Upper lobe of left lung (tissue), 6 donors: Measurements from ENCODE around the gene CYP4F3. TPM values are rescaled to one million over a fixed set of nuclear protein-coding genes. Genes with fewer than 3 reads are reported as not detected.

Experiments
- ATAC-seq, 2 donors: fragments of 200-7000 bp; cut with Tn5 transposase; one replicate each; pipeline ENCODE4 v1.9.1; 2022; ENCODE audit warnings: mild to moderate bottlenecking in 2 of 2, moderate library complexity in 2 of 2; ENCODE audit not compliant: low FRiP score in 2 of 2
- DNase-seq, 2 donors: peaks; one replicate each; pipeline ENCODE4 v3.0.0-alpha.2; 2019 to 2020
- H3K27ac ChIP-seq, 4 donors: fragments of 200-600 bp; sonication (generic); one replicate each; pipeline ENCODE4 v1.5.1; 2016 to 2019
- H3K27me3 ChIP-seq, 4 donors: fragments of 200-600 bp; sonication (generic); one replicate each; pipeline ENCODE4 v1.5.1; 2017 to 2019
- H3K36me3 ChIP-seq, 4 donors: fragments of 200-600 bp; sonication (generic); one replicate each; pipeline ENCODE4 v1.5.1; 2016 to 2019
- H3K4me1 ChIP-seq, 4 donors: fragments of 200-600 bp; sonication (generic); one replicate each; pipeline ENCODE4 v1.5.1; 2018 to 2019
- H3K4me3 ChIP-seq, 4 donors: fragments of 200-600 bp; sonication (generic); one replicate each; pipeline ENCODE4 v1.5.1; 2017 to 2019; ENCODE audit warnings: mild to moderate bottlenecking in 2 of 4, moderate library complexity in 1 of 4
- H3K9me3 ChIP-seq, 4 donors: fragments of 200-600 bp; sonication (generic); one replicate each; pipeline ENCODE4 v1.5.1; 2018 to 2019
- EP300 ChIP-seq, 4 donors: sonication (generic); formaldehyde crosslinking; IDR thresholded peaks; one replicate each; pipeline ENCODE4 v1.5.1; 2017; ENCODE audit warnings: antibody characterized with exemption in 4 of 4, control low read depth in 2 of 4
- POLR2A ChIP-seq, 4 donors: fragments of 450-650 bp; IDR thresholded peaks; one replicate each; pipeline ENCODE4 v1.5.1; 2016 to 2017; ENCODE audit warnings: antibody characterized with exemption in 4 of 4, mild to moderate bottlenecking in 2 of 4
- POLR2AphosphoS5 ChIP-seq, 2 donors: sonication (generic); formaldehyde crosslinking; IDR thresholded peaks; one replicate each; pipeline ENCODE4 v1.5.1; 2017; ENCODE audit warnings: antibody characterized with exemption in 2 of 2
- WGBS, 2 donors: methylation state at CpG; one replicate each; pipeline ENCODE4 v1.1.5; 2017 to 2018; 5-methylcytosine and 5-hydroxymethylcytosine counted together
- total RNA-seq, 6 donors: library from RNA; depleted of rRNA in 4 of 6; stranded (reverse); fragments of >200 nt in 4 of 6; gene quantifications; one replicate each; pipeline versions ENCODE4 v1.1.0 to v1.2.1, GENCODE V29; 2016 to 2021
- TF ChIP-seq, protein P1 (sequence below), 6 experiments: fragments of 450-650 bp in 4 of 6; fragments of 200-600 bp in 2 of 6; sonication (generic) in 2 of 6; IDR thresholded peaks; one replicate each; pipeline ENCODE4 v1.5.1; 2016 to 2019; ENCODE audit warnings: antibody characterized with exemption in 6 of 6
- donor health status: DM: no; HTN: no; CAD: no; lungs with moderate emphysema.
- donor health status: DM: no; HTN: yes; CAD: no; lungs with severe emphysema.

CYP4F3 gene
- total RNA-seq, 6 donors from 2014 or later: 1.1 to 2.1 (median 1.8) TPM

- WGBS, 2 donors: 86% methylated on average over 1 to 2 of the region's 2 CpGs
- DNase-seq (no peak), ATAC-seq (no peak)
- Histone ChIP-seq H3K9me3 (no peaks in the 10 kb centered on the region), H3K4me1 (peaks cover 0 to 3% (median 0%) of the 10 kb centered on the region in 4 donors), H3K36me3 (no peaks in the 10 kb centered on the region), H3K4me3 (no peak overlapping the region), H3K27me3 (no peaks in the 10 kb centered on the region), H3K27ac (peak overlapping the region in 1 of 4 donors; percentile 30)
- TF ChIP-seq POLR2AphosphoS5 (IDR thresholded peaks at IDR 0.05) (no peak), EP300 (IDR thresholded peaks at IDR 0.05) (no peak), POLR2A (IDR thresholded peaks at IDR 0.05) (no peak)
- TF ChIP-seq, protein P1, sequence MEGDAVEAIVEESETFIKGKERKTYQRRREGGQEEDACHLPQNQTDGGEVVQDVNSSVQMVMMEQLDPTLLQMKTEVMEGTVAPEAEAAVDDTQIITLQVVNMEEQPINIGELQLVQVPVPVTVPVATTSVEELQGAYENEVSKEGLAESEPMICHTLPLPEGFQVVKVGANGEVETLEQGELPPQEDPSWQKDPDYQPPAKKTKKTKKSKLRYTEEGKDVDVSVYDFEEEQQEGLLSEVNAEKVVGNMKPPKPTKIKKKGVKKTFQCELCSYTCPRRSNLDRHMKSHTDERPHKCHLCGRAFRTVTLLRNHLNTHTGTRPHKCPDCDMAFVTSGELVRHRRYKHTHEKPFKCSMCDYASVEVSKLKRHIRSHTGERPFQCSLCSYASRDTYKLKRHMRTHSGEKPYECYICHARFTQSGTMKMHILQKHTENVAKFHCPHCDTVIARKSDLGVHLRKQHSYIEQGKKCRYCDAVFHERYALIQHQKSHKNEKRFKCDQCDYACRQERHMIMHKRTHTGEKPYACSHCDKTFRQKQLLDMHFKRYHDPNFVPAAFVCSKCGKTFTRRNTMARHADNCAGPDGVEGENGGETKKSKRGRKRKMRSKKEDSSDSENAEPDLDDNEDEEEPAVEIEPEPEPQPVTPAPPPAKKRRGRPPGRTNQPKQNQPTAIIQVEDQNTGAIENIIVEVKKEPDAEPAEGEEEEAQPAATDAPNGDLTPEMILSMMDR (IDR thresholded peaks at IDR 0.05): no peak
Observed at GRCh38 chr19:15636026-15636425, 4.7 kb upstream of the CYP4F3 start.

DNA sequence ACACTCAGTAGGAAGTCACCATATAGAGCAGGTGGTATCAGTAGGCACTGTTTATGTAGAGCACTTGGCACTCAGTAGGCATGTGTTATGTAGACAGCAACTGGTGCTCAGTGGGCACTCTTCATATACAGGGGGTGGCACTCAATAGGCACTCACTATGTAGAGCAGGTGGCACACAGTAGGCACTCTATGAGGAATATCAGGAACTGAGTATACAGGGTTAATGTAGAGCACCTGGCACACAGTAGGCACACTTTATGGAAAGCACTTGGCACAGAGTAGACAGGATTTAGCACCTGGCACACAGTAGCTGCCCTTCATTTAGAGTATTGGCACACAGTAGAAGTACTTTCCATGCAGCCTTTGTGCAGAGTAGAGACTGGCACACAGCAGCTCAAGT is 1.1 kb upstream of the CYP4F3 start:
- H3K27me3 ChIP-seq: no peaks in the 10 kb centered on the region
- peak overlapping the region in 2 of 4 donors; percentile 74 to 78 for H3K27ac ChIP-seq
- no peak for ATAC-seq

GRCh38 chr19:15640904-15641597 is 354 bp downstream of the CYP4F3 start:
- Histone ChIP-seq H3K9me3 (no peaks in the 10 kb centered on the region), H3K27me3 (no peaks in the 10 kb centered on the region), H3K27ac (peak overlapping the region in 3 of 4 donors; percentile 67 to 78 (median 74)), H3K4me1 (no peaks in the 10 kb centered on the region), H3K4me3 (no peak overlapping the region), H3K36me3 (no peaks in the 10 kb centered on the region)
- no peak for ATAC-seq
- WGBS, 2 donors: 64 to 68% methylated on average over 11 to 12 of the region's 12 CpGs
- TF ChIP-seq POLR2A (IDR thresholded peaks at IDR 0.05): no peak
- no peak for TF ChIP-seq POLR2AphosphoS5 (IDR thresholded peaks at IDR 0.05)
- no peak for TF ChIP-seq EP300 (IDR thresholded peaks at IDR 0.05)
- TF ChIP-seq, protein P1 (IDR thresholded peaks at IDR 0.05): no peak
- no peak for DNase-seq

More for the DNA sequence above, 1.1 kb upstream of the CYP4F3 start:
- H3K4me1 ChIP-seq: no peaks in the 10 kb centered on the region
- H3K9me3 ChIP-seq: no peaks in the 10 kb centered on the region
- no peak overlapping the region for H3K4me3 ChIP-seq
- no peaks in the 10 kb centered on the region for H3K36me3 ChIP-seq
- TF ChIP-seq POLR2AphosphoS5 (IDR thresholded peaks at IDR 0.05) (no peak), EP300 (IDR thresholded peaks at IDR 0.05) (no peak), POLR2A (IDR thresholded peaks at IDR 0.05) (no peak)
- TF ChIP-seq, protein P1 (IDR thresholded peaks at IDR 0.05): no peak
- no peak for DNase-seq

- DNase-seq (peak in 1 of 2 donors; percentile 63), ATAC-seq (peak in 1 of 2 donors; percentile 56)
- H3K9me3 ChIP-seq: no peaks in the 10 kb centered on the region
- 52 to 54% methylated on average over 5 of the region's 5 CpGs for WGBS, 2 donors
- H3K27me3 ChIP-seq: no peaks in the 10 kb centered on the region
- H3K4me1 ChIP-seq: no peaks in the 10 kb centered on the region
- H3K4me3 ChIP-seq: no peak overlapping the region
- peak overlapping the region in 2 of 4 donors; percentile 74 to 78 for H3K27ac ChIP-seq
- TF ChIP-seq POLR2AphosphoS5 (IDR thresholded peaks at IDR 0.05) (peak in 1 of 2 donors; percentile 21), EP300 (IDR thresholded peaks at IDR 0.05) (no peak), POLR2A (IDR thresholded peaks at IDR 0.05) (no peak)
- TF ChIP-seq, protein P1 (IDR thresholded peaks at IDR 0.05): no peak
- H3K36me3 ChIP-seq: no peaks in the 10 kb centered on the region
Observed at GRCh38 chr19:15641901-15642491, 1.3 kb downstream of the CYP4F3 start.
